Mesendoderm (in vitro differentiated cells): Measurements from ENCODE around the gene AQP10. TPM values are rescaled to one million over a fixed set of nuclear protein-coding genes. Genes with fewer than 3 reads are reported as not detected.
"Not testable (repeated sequence)": the region's sequence is repeated elsewhere in the genome, so short reads cannot be mapped to it uniquely, and the experiment has no call there.

ENCODE experiments used
- DNase-seq: peaks from one replicate; pipeline ENCODE4 v3.0.0; 2013
- H2AK5ac ChIP-seq: 2 replicates; pipeline ENCODE4 v1.6.1; 2013; ENCODE audit warnings: low read length, inconsistent platforms
- H2BK120ac ChIP-seq: 2 replicates; pipeline ENCODE4 v1.6.1; 2013; ENCODE audit warnings: low read depth, mild to moderate bottlenecking, low read length, moderate library complexity, mixed read lengths
- H2BK15ac ChIP-seq: replicated peaks from 2 replicates; pipeline ENCODE4 v1.6.1; 2013; ENCODE audit warnings: low read depth, mild to moderate bottlenecking, moderate library complexity
- H2BK5ac ChIP-seq: 2 replicates; pipeline ENCODE4 v1.6.1; 2013; ENCODE audit warnings: low read length, inconsistent platforms
- H3K18ac ChIP-seq: 2 replicates; pipeline ENCODE4 v1.6.1; 2013; ENCODE audit warnings: mild to moderate bottlenecking, low read length, mixed read lengths
- H3K23ac ChIP-seq: one replicate; pipeline ENCODE4 v1.6.1; 2013; ENCODE audit warnings: low read length
- H3K27ac ChIP-seq: 2 replicates; pipeline ENCODE4 v1.5.1; 2013; ENCODE audit warnings: low read depth, mild to moderate bottlenecking, inconsistent platforms, low read length, moderate library complexity
- H3K27me3 ChIP-seq: 2 replicates; pipeline ENCODE4 v1.6.1; 2013; ENCODE audit warnings: low read length, control low read depth, mild to moderate bottlenecking, inconsistent platforms; ENCODE audit not compliant: insufficient read depth, poor library complexity
- H3K36me3 ChIP-seq: 2 replicates; pipeline ENCODE4 v1.6.1; 2013; ENCODE audit warnings: low read length, inconsistent platforms; ENCODE audit not compliant: control insufficient read depth, insufficient read depth
- H3K4ac ChIP-seq: one replicate; pipeline ENCODE4 v1.6.1; 2013; ENCODE audit warnings: low read depth, mild to moderate bottlenecking, low read length, moderate library complexity
- H3K4me1 ChIP-seq: 2 replicates; pipeline ENCODE4 v1.6.1; 2013; ENCODE audit warnings: low read depth, low read length, inconsistent platforms; ENCODE audit not compliant: control insufficient read depth
- H3K4me2 ChIP-seq: 2 replicates; pipeline ENCODE4 v1.6.1; 2013; ENCODE audit warnings: low read length
- H3K4me3 ChIP-seq: 2 replicates; pipeline ENCODE4 v1.5.1; 2013; ENCODE audit warnings: mild to moderate bottlenecking, low read length
- H3K56ac ChIP-seq: one replicate; pipeline ENCODE4 v1.6.1; 2013; ENCODE audit warnings: low read length
- H3K79me1 ChIP-seq: 2 replicates; pipeline ENCODE4 v1.6.1; 2013; ENCODE audit warnings: low read length, inconsistent platforms
- H3K79me2 ChIP-seq: 2 replicates; pipeline ENCODE4 v1.6.1; 2013; ENCODE audit warnings: mild to moderate bottlenecking, low read length; ENCODE audit not compliant: control insufficient read depth, insufficient read depth
- H3K9ac ChIP-seq: 2 replicates; pipeline ENCODE4 v1.6.1; 2013; ENCODE audit warnings: low read length, inconsistent platforms
- H4K5ac ChIP-seq: one replicate; pipeline ENCODE4 v1.6.1; 2013; ENCODE audit warnings: low read length
- H4K8ac ChIP-seq: one replicate; pipeline ENCODE4 v1.6.1; 2013; ENCODE audit warnings: low read depth, mild to moderate bottlenecking, control low read depth, low read length, moderate library complexity
- WGBS: extraction: QIAGEN DNeasy Blood & Tissue Kit; methylation state at CpG from one replicate; pipeline ENCODE4 v1.1.7; 2013; ENCODE audit warnings: low lambda C conversion rate, missing lambda C conversion rate; ENCODE audit not compliant: insufficient coverage; ENCODE audit errors: extremely low coverage; 5-methylcytosine and 5-hydroxymethylcytosine counted together
- polyA plus RNA-seq, 2 experiments: library from polyadenylated mRNA; stranded (reverse); fragments of 200-250 nt; gene quantifications; one replicate each; pipeline ENCODE4 v1.2.3, GENCODE V29; 2013

AQP10 gene
- not detected for polyA plus RNA-seq (2013, experiment 1 of 2)
- polyA plus RNA-seq (2013, experiment 2 of 2): not detected

GRCh38 chr1:154320882-154321608 lies at the start of gene AQP10:
TSS of gene AQP10 (plus strand) at chr1:154321093. CDS start at chr1:154321156, 63 bp downstream.
- Histone ChIP-seq H3K9ac (no peak within 1 kb of the TSS), H2BK5ac (no peak within 1 kb of the TSS), H4K8ac (no peak within 1 kb of the TSS), H3K23ac (no peak within 1 kb of the TSS), H3K27ac (no peak within 1 kb of the TSS), H3K18ac (no peak within 1 kb of the TSS), H2AK5ac (no peak within 1 kb of the TSS), H3K79me1 (no peaks in the 10 kb centered on the region), H3K79me2 (no peaks in the 10 kb centered on the region), H2BK15ac (no peak within 1 kb of the TSS), H3K4me1 (no peaks in the 10 kb centered on the region), H3K27me3 (no peaks in the 10 kb centered on the region), H3K56ac (no peak within 1 kb of the TSS), H3K4me3 (no peak within 1 kb of the TSS), H3K36me3 (no peaks in the 10 kb centered on the region), H3K4me2 (no peak within 1 kb of the TSS), H4K5ac (no peak within 1 kb of the TSS), H3K4ac (no peak within 1 kb of the TSS), H2BK120ac (no peak within 1 kb of the TSS)
- no peak for DNase-seq
- WGBS: 100% methylated on average over 2 of the region's 9 CpGs

- peak within 1 kb of the TSS; percentile 97 for H3K4me2 ChIP-seq
- no CpG with 5 or more reads among the region's 47 CpGs for WGBS
- H2AK5ac ChIP-seq: peak within 1 kb of the TSS; percentile 98
- peak within 1 kb of the TSS; percentile 87 for H4K5ac ChIP-seq
- peak within 1 kb of the TSS; percentile 73 for H3K4me3 ChIP-seq
- DNase-seq: peak; percentile 98
- H4K8ac ChIP-seq: no peak within 1 kb of the TSS
- peak within 1 kb of the TSS; percentile 87 for H3K4ac ChIP-seq
- no peaks in the 10 kb centered on the region for H3K4me1 ChIP-seq
- H2BK5ac ChIP-seq: peak within 1 kb of the TSS; percentile 21
- H3K23ac ChIP-seq: no peak within 1 kb of the TSS
- no peak within 1 kb of the TSS for H2BK15ac ChIP-seq
- peaks cover 7% of the 10 kb centered on the region for H3K79me1 ChIP-seq
- H3K56ac ChIP-seq: peak within 1 kb of the TSS; percentile 97
- peak within 1 kb of the TSS; percentile 63 for H3K27ac ChIP-seq
- no peak within 1 kb of the TSS for H2BK120ac ChIP-seq
- H3K18ac ChIP-seq: peak within 1 kb of the TSS; percentile 86
- H3K27me3 ChIP-seq: no peaks in the 10 kb centered on the region
- H3K36me3 ChIP-seq: peaks cover 3% of the 10 kb centered on the region
- peak within 1 kb of the TSS; percentile 100 for H3K9ac ChIP-seq
- H3K79me2 ChIP-seq: peaks cover 7% of the 10 kb centered on the region
Measured at GRCh38 chr1:154272217-154272998, 48.5 kb upstream of the AQP10 start, which contains the start of gene HAX1. TSS of gene HAX1 (plus strand) at chr1:154272629. CDS start at chr1:154272724, 95 bp downstream.

DNA sequence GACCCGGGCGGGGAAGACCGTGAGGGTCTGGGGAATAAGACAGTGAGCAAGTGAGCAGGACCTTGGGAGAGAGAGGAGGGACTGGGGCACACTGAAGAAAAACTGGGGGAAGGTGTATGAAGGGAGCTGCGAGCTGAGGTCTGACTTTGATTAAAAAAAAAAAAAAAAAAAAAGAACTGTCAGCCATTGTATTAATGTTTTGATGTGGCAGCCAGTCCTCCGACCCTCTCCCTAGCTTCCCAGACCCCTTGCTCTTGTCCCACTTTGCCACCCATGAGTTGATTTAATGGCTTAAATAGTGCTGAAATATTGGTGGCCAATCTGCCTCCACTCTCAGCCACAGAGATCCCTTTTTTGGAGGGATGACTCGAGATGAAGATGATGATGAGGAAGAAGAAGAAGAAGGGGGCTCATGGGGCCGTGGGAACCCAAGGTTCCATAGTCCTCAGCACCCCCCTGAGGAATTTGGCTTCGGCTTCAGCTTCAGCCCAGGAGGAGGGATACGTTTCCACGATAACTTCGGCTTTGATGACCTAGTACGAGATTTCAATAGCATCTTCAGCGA lies 47.8 kb upstream of the AQP10 start:
- H2BK5ac ChIP-seq: peak overlapping the region; percentile 21
- peak overlapping the region; percentile 86 for H3K18ac ChIP-seq
- no peaks in the 10 kb centered on the region for H3K4me1 ChIP-seq
- peak overlapping the region; percentile 97 for H3K4me2 ChIP-seq
- H3K9ac ChIP-seq: peak overlapping the region; percentile 100
- H3K27me3 ChIP-seq: no peaks in the 10 kb centered on the region
- H3K27ac ChIP-seq: peak overlapping the region; percentile 31
- H2BK120ac ChIP-seq: no peak overlapping the region
- H4K8ac ChIP-seq: no peak overlapping the region
- WGBS: no CpG with 5 or more reads among the region's 13 CpGs
- peaks cover 7% of the 10 kb centered on the region for H3K79me2 ChIP-seq
- peak overlapping the region; percentile 98 for H2AK5ac ChIP-seq
- H3K23ac ChIP-seq: no peak overlapping the region
- DNase-seq: no peak
- H3K4me3 ChIP-seq: peak overlapping the region; percentile 73
- H3K79me1 ChIP-seq: peaks cover 7% of the 10 kb centered on the region
- H4K5ac ChIP-seq: peak overlapping the region; percentile 87
- H3K36me3 ChIP-seq: peaks cover 3% of the 10 kb centered on the region
- peak overlapping the region; percentile 87 for H3K4ac ChIP-seq
- H3K56ac ChIP-seq: peak overlapping the region; percentile 97
- no peak overlapping the region for H2BK15ac ChIP-seq

DNA sequence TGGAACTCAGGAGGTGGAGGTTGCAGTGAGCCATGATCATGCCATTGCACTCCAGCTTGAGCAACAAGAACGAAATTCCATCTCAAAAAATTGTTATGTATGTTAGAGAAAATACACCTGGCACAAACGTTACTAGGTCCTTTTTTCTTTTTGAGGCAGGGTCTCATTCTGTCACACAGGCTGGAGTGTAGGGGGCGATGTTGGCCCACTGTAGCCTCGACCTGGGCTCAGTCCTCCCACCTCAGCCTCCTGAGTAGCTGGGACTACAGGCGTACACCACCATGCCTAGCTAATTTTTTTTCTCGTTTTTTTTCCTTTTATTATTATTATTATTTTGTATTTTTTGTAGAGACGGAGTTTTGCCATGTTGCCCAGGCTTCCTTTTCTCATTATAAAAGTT lies 44.1 kb upstream of the AQP10 start:
- Histone ChIP-seq H2BK120ac (no peak overlapping the region), H3K56ac (no peak overlapping the region), H3K4ac (no peak overlapping the region), H3K27ac (no peak overlapping the region), H3K4me1 (no peaks in the 10 kb centered on the region), H3K18ac (no peak overlapping the region), H3K27me3 (no peaks in the 10 kb centered on the region), H3K4me2 (no peak overlapping the region), H3K4me3 (no peak overlapping the region), H3K79me2 (peaks cover 7% of the 10 kb centered on the region), H3K36me3 (peaks cover 3% of the 10 kb centered on the region), H2BK5ac (no peak overlapping the region), H4K8ac (no peak overlapping the region), H2BK15ac (no peak overlapping the region), H4K5ac (no peak overlapping the region), H2AK5ac (no peak overlapping the region), H3K79me1 (peaks cover 7% of the 10 kb centered on the region), H3K9ac (no peak overlapping the region), H3K23ac (no peak overlapping the region)
- no CpG with 5 or more reads among the region's 7 CpGs for WGBS
- DNase-seq: peak; percentile 34

DNA sequence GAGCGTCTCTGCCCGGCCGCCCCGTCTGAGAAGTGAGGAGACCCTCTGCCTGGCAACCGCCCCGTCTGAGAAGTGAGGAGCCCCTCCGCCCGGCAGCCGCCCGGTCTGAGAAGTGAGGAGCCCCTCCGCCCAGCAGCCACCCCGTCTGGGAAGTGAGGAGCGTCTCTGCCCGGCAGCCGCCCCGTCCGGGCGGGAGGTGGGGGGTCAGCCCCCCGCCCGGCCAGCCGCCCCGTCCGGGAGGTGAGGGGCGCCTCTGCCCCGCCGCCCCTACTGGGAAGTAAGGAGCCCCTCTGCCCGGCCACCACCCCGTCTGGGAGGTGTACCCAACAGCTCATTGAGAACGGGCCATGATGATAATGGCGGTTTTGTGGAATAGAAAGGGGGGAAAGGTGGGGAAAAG lies 33.3 kb upstream of the AQP10 start:
- DNase-seq, H3K56ac ChIP-seq, H3K4me1 ChIP-seq, H3K18ac ChIP-seq, H2BK15ac ChIP-seq, H2BK5ac ChIP-seq, H3K79me2 ChIP-seq, H3K23ac ChIP-seq, H3K4me3 ChIP-seq, H3K27ac ChIP-seq, H4K8ac ChIP-seq, H3K36me3 ChIP-seq, H2AK5ac ChIP-seq, H3K9ac ChIP-seq, H2BK120ac ChIP-seq, H4K5ac ChIP-seq, H3K27me3 ChIP-seq, H3K79me1 ChIP-seq, H3K4me2 ChIP-seq, H3K4ac ChIP-seq: not testable (repeated sequence)
- no CpG with 5 or more reads among the region's 30 CpGs for WGBS
